LHCN-M2 (cell line): ENCODE data around the gene SFXN5. TPM values are rescaled to one million over a fixed set of nuclear protein-coding genes. Genes with fewer than 3 reads are reported as not detected.

Experiments
- DNase-seq: peaks from one replicate; pipeline ENCODE4 v3.0.0-alpha.2; 2012; ENCODE audit warnings: low read depth
- total RNA-seq: library from RNA; depleted of rRNA; stranded (reverse); fragments of >200 nt; gene quantifications from 2 replicates; pipeline ENCODE4 v1.2.3, GENCODE V29; 2014

SFXN5 gene
- total RNA-seq, 1 experiment from 2014 or later, result 12.9 TPM

DNA sequence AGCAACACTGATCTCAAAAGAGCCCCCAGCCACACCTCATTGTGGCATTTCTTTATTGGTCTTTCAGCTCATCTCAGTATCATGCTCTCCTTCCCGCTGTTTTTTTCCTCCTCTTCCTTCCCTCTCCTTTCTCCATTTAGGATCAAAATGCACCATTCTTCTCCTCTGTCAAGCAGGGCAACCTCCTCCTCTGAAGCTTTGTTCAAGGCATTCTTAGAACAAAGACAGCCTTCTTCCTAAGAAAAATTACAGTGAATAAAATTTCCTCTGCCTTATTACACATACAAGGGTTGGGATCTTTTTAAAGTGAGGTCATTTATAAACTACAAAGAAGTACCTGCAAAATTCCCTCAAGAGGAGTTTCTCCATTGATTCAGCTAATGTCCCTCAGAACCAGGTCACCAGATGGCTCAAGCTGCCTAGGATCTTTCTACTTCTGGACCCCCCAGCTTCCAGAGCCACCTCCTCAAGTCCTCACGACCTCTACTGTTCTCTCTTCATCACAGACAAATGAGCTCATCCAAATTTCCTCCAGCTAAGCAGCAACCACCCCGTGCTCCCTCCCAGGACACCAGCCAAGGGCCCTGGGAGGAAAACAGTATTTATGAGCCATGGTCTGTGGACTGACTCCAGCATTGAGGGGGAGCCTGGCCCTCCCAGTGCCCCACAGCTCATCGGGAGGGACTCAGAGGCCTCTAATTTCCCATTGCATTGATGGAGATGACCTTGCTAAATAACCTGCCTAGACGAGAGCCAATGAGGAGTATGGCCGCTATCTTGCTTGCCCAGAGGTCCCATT lies 18.0 kb downstream of the SFXN5 start:
- DNase-seq, result no peak

DNA sequence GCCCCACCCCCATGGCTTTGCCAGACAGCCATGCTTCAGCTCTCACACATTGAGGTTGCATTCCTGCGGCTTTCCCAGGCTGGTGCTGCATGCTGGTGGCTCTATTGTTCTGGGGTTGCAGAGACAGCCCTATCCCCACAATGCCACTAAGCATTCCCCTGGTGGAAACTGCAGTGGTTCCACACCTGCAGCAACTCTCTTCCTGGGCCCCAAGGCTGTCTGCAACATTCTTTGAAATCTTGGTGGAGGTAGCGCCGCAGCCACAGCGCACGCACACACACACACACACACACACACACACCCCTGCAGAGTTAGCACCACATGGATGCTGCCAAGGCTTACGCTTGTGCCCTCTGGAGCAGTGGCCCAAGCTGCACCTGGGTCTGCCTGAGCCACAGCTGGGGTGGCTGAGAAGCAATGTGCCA lies 21.4 kb downstream of the SFXN5 start:
- DNase-seq, result no peak

DNA sequence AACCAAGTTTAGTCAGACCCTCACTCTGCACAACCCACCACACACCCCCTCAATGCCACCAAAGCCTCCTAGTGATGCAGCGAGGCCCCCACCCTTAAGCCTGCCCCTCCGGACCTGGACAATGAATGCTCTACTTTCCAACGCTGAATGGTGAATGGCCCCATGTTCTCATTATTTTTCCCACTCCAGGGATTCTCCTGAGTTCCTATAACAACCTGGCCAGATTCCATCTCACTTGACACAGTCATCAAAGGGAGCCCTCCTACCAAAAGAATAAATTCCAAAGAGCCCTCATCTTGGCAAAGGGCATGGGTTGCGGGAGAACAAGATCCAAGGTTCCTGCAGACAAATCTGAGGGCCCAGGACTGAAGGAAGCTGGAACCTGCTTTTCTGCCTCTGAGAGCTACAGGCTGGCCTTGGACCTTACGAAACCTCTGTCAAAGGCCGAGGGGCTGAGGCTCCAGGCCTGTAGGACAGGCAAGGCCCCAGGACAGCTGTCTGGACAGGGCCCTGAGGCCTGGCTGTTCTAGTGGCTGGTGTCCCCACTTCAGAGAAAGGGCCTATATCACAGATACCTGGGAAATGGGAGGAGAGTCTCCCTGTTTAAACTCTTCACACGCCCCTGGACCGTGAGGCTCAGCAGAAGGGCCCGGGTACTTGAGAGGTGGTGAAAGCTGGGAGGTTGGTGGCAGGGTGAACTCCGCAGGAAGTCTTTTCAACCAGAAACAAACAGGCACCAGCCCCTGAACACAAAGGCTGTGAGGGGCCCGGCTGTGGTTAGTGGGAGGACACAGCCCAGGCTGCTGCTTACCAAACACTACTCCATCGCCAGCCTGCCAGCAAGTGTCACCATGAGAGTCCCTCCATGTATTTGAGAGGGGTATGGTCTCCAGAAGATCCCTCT lies 27.3 kb downstream of the SFXN5 start:
- DNase-seq, result no peak

DNA sequence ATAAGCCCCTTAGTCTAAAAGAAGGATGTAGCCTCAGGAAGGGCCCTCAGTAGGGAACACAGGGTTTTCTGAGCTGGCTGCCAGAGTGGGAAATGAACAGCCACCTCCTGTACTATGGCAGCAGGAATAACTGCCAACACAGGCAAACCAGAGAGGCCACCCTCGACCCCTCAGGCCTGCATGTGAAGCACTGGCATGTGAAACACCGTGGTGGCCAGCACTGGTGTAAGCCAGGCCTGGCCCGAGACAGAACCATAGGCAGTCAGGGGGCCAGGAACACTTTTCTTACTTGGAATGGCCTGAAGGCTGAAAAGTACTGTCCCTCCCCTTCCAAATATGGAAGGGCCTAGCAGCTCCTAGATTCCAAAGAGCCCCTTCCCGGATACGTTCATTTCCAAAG lies 28.2 kb downstream of the SFXN5 start:
- DNase-seq, result no peak

DNA sequence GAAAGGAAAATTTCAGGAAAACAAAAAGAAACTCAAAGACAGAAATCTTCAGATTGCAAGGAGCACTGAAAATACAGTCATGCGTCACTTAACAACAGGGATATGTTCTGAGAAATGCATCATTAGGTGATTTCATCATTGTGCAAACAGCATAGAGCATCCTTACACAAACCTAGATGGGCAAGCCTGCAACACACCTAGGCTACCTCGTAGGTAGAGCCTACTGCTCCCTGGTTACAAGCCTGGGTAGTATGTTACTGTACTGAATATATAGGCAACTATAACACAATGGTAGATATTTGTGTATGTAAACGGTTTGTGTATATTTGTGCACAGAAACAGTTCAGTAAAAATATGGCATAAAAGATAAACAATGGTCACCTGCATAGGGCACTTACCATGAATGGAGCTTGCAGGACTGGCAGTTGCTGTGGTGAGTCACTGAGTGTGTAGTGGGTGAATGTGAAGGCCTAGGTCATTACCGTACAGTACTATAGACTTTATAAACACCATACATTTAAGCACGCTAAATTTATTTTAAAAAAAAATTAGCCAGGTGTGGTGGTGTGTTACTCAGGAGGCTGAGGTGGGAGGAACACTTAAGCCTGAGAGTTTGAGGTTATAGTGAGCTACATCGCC lies 33.4 kb downstream of the SFXN5 start:
- DNase-seq, result no peak

DNA sequence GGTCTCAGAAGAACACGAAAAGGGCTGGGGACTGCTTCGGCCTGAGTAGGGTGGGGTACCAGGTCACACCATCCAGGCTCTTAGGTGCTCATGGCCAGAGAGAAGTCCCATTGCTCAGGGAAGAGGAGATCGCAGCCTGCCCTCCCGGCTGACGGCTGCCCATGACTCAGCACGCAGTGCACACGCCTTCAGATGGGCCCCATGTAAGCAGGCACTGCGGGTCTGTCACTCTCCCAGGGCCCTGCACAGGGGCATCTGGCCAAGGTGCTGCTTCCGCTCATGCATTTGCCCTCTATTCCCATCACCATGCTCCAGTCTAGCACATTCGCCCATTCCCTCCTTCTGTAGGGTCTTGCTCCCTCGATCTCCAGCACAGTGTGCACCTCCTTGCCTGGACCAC lies 34.7 kb downstream of the SFXN5 start:
- DNase-seq, result no peak

DNA sequence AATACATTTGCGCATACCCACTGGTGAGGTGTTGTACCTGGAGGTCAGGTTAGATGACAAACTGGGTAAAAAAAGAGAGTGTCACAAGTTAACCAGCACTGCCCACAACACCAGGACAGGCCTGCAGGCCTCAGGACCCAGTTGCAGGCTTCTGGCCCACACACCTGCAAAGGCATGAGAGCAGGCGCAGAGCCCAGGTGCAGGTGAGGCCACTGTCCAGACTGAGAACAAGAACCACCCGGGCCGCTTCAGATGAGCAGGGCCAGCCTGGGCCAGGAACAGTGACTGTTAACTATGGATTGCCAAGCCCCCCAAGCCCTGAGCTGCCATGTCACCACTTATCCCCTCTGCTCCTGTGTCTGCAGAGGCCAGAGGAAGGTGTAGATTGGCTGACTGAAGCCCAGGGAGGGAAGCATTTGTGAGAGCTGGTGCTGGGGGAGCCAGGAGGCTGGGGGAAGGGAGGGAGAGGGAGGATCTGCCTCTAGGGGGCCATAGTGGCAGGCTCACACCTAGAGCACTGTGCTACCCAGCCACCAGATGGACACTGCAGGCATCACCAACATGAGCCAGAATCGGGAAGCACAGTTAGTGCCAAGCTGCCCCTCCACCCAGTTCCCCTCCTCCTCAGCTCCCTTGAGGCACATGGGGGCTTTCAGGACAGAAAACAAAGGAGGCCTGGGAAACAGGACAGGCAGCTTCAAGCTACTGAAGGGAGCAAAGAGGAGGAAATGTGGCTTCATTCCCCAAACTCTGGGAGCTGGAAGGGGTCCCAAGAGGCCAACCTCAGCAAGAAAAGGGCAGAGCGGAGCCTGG lies 35.4 kb downstream of the SFXN5 start:
- DNase-seq, result no peak

DNA sequence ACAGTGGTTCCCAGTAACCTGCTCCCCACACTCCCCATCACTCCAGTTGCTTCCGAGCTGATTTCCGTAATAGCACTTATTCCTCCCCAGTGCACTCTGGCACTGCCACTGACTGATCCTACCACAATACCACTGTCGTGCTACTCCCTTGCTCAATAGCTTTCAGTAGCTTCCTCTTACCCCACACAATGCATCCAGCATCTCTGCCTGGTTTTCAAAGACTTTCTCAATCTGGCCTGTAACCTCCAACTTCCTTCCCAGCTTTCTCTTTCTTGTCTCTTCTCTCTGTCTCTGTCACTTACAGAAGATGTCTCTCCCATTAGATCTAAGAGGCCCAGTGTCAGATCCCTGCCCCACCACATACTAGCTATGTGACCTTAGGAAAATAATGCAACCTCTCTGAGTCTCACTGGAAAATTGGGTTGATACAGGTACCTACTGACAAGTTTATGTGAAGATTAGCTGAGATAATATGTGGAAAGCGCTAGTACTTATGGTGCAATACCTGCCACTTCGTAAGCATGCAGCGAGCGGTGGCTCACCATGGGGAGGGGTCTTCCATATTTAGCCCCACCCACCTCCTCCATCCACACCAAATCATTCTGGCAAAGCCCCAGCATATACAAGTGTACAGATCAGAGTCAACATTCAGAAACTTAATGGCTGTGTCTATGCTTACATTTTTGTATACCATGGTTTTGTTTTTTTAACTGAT lies 36.7 kb downstream of the SFXN5 start:
- DNase-seq, result no peak

DNA sequence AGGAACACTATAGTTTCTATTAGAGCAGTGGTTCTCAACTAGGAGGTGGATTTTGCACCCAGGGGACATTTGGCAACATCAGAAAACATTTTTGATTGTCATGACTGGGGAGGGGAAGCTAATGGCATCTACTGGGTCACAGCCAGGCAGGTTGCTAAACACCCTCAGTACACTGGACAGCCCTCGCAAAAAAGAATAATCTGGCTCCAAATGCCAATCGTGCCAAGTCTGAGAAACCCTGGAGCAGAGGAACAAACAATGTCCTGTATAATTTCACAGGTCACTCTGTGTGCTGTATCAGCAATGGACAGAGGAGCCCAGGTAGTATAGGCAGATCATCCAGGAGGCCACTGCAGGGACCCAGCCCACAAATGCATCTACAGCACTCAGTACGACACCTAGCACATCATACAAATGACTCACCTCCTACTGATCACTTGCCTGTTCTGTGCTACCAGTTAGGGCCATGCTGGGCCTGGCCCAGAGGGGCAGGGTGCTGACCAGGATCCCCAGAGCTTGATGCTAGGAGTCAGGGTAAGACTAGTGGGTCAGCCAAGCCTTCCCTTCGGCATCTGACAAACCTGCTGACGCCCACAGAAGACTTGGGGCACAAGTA lies 37.6 kb downstream of the SFXN5 start:
- no peak for DNase-seq

DNA sequence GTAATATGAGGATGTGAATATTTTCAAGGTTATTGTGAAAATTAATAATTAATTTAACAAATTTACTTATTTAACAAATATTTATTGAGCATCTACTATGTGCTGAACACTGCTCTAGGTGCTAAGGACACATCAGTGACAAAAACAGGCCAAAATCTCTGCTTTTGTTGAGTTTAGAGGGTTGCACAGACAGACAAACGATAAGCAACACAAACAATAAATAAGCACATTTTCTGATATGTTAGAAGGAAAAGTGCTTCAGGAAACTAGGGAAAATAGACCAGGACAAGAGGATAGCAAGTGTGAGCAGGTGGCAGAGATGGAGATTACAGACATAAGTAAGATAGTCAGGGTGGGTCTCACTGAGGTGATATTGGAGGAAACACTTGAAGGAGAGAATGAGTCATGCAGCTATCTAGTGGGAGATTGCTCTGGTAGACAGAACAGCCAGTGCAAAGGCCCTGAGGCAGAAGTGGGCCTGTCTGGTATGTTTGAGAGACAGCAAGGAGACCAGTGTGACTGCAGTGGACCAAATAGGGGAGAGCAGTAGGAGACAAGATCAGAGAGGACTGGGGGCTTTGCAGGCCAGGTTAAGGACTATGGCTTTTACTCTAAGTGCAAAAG lies 38.3 kb downstream of the SFXN5 start:
- no peak for DNase-seq

DNA sequence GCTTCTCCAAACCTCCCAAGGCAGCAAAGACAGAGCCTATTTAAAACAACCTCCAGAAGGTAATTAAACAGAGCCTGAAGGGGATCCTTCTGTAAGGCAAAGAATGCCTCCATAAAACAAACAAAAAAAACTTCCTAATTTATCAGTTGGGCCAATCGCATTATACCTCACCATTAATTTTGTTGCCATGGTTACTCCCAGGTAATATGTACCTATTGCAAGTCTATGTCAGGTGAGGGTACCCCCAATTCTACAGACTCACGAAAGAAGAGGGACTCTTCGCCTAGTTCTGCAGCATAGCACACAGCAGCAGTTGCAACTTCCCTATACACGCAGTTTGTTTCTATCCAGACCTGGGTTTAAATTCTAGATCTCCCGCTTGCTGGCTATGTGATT lies 38.8 kb downstream of the SFXN5 start:
- no peak for DNase-seq

DNA sequence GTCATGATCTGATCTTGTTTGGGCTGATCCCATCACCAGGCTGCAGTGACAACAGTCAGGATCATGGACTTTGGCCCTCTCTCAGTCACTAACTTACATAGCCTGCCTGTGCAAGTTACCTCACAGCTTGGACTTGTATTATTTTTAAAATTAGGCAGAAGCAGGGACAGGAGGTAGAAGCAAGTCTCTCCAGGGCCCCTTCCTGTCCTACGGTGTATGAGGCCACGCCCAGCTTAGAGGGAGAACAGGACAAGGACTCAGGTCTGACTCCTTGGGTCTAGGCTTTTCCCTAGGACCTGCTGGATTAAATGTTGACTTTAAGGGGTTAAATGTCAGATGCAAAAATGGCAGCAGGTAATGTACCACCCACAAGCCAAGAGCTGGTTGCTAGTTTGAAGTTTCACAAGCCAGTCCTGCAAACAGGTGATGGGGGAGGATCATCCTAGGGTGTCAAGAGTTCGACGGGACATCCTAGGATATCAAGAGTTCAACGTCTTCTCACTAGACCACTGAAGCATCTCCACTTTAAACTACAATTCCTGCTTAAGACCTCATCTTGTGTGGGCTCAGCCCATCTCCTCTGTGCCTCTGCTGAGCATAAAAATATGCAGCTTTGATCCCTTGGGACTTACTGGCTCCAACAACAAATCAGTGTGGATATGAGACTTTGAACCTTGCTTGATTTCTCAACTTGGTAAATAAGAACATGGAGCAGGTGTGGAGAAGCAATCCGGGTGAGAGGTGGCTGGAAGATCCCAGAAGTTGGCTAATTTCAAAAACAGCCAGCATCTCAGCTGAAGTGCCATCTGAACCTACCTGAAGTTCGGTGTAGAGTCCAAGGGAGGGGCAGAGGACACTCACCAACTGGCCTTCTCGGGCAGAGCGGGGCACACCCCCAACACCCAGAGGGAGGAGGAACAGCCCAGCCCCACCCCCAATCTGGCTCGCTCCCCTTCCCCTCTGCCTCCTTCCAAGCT lies 39.5 kb downstream of the SFXN5 start:
- DNase-seq, result no peak

DNA sequence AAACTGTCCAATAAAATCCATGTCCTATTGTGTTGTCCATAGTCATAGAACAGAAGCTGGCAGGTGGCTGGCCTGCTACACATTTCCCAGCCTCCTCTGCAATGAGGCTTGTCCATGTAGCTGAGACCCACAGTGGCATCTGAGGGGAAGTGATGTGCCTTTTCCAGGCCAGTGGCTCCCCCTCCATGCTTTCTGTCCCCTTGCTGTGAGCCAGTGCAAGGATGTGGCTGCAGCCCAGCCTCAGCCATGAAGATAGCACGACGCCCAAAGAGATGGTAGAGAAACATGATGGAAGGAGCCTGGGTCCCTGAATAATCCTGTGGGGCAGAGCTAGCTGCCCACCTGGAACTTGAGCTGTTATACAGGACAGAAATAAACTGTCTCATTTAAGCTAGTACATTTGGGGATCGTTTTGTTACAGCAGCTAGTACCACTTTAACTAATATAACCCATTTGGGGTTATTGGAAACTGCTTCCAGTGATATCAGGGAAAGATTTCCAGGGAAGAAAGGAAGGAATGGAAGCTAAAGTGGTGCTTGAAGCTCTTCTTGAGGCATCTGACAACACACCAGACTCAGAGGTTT lies 40.3 kb downstream of the SFXN5 start:
- no peak for DNase-seq

DNA sequence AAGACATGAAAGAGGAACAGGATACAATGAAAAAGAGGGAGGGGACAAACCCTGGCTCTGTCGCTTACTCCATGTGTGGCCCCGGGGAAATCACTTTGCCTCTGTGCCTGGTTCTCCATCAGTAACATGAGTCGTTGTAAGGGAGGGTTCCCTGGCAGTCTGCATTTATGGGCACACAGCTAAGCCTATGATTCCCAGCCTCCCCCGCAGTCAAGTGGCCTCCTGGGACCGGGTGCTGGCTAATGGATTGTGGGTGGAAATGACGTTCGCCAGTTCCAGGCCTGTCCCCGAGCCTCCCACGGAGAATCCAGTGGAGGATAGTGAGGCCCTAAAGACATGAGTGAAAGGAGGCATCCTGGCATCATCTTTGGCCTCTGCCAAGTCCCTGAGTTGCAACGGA lies 42.7 kb downstream of the SFXN5 start:
- DNase-seq, result peak; percentile 15

DNA sequence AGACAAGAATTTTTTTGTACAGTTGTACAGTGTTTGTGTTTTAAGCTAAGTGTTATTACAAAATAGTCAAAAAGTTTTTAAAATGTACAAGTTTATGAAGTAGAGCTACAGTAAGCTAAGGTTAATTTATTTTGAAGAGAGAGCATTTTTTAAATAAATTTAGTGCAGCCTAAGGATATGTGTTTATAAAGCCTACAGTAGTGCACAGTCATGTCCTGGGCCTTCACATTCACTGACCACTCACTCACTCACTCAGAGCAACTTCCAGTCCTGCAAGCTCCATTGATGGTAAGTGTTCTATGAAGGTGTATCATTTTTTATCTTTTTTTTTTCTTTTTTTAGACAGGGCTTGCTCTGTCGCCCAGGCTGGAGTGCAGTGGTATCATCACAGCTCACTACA lies 44.2 kb downstream of the SFXN5 start:
- no peak for DNase-seq

DNA sequence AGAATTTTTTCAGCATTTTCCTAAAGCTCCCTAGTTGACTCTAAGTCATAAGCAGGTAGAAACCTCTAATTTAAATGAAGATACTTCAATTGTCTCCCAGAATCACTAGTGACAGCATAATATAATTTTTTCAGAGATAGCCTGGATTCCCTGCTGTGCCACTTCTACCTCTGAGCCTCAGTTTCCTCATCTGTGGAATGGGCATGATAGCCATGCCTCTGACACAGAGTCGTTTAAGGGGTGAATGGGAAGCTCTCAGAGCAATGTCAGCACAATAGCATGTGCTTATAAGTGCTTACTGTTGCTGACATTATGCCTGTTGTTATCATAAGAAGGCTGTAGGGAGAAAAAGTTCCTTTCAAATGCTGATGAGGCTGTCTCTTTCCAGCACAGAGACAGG lies 48.0 kb downstream of the SFXN5 start:
- DNase-seq, result no peak

DNA sequence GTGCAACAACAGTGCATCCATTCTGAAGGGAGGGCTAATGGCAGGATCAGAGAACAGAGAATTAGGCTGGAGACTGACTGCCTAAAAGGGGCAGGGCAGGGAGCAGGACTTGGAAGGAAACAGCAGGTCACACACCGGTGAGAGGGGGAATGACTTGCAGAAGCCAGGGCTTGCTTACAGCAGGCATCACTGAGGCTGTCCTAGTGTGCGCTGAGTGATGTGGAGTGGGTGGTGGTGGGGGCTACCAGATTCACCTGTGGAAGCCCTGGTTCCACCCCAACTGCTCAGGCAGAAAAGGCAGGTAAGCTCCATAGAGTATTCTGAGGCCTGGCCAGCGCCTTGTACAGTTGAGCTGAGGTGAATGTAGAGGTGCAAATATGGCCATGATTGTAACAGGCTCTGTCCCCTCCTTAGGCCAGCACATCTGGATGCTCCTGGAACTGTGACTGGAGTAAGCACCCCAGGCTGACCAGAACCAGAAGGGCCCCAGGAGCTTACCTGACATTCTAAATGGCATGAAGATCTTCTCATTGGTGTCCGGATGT lies 49.4 kb downstream of the SFXN5 start:
- DNase-seq, result no peak
